ENCODE measurements around the gene HSPA9.

DNA sequence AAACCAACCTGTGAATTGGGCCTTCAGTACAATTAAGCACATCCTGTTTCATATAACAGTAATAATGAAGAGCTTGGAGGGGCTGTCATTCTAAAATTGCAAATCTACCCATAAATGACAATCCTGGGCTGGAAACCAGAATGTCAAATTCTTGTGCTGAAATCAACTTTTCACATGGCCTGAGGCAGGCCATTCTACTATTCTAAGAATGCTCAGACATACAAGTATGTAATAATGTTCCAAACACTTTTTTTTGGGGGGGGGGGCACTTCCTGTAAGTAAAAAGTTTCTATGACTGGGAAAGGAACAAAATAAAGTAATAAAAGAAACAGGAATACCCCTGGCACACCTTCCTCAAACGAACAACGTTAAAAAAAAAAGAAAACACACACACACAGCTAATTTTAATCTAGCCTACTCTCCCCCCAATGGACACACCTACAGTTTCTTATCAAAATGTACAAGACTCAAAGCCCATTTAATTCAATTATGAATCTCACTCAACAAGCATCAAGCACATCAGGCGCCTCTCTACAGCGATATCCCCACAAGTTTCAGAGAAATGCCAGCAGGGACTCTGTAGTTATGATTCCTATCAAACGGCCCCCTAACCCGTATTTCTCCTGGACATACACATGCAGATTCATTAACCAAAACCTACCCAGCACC lies 33.6 kb downstream of the HSPA9 start:
- TF ChIP-seq, protein P1, sequence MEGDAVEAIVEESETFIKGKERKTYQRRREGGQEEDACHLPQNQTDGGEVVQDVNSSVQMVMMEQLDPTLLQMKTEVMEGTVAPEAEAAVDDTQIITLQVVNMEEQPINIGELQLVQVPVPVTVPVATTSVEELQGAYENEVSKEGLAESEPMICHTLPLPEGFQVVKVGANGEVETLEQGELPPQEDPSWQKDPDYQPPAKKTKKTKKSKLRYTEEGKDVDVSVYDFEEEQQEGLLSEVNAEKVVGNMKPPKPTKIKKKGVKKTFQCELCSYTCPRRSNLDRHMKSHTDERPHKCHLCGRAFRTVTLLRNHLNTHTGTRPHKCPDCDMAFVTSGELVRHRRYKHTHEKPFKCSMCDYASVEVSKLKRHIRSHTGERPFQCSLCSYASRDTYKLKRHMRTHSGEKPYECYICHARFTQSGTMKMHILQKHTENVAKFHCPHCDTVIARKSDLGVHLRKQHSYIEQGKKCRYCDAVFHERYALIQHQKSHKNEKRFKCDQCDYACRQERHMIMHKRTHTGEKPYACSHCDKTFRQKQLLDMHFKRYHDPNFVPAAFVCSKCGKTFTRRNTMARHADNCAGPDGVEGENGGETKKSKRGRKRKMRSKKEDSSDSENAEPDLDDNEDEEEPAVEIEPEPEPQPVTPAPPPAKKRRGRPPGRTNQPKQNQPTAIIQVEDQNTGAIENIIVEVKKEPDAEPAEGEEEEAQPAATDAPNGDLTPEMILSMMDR (IDR thresholded peaks at IDR 0.05; ENCODE audit: insufficient read depth, low read length): no peak
- TF ChIP-seq POLR2AphosphoS5 (IDR thresholded peaks at IDR 0.05; ENCODE audit: low read depth) (no peak), SPI1 (IDR thresholded peaks at IDR 0.05; ENCODE audit: borderline replicate concordance, low read depth) (no peak)
- TF ChIP-seq, protein P2, sequence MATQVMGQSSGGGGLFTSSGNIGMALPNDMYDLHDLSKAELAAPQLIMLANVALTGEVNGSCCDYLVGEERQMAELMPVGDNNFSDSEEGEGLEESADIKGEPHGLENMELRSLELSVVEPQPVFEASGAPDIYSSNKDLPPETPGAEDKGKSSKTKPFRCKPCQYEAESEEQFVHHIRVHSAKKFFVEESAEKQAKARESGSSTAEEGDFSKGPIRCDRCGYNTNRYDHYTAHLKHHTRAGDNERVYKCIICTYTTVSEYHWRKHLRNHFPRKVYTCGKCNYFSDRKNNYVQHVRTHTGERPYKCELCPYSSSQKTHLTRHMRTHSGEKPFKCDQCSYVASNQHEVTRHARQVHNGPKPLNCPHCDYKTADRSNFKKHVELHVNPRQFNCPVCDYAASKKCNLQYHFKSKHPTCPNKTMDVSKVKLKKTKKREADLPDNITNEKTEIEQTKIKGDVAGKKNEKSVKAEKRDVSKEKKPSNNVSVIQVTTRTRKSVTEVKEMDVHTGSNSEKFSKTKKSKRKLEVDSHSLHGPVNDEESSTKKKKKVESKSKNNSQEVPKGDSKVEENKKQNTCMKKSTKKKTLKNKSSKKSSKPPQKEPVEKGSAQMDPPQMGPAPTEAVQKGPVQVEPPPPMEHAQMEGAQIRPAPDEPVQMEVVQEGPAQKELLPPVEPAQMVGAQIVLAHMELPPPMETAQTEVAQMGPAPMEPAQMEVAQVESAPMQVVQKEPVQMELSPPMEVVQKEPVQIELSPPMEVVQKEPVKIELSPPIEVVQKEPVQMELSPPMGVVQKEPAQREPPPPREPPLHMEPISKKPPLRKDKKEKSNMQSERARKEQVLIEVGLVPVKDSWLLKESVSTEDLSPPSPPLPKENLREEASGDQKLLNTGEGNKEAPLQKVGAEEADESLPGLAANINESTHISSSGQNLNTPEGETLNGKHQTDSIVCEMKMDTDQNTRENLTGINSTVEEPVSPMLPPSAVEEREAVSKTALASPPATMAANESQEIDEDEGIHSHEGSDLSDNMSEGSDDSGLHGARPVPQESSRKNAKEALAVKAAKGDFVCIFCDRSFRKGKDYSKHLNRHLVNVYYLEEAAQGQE (IDR thresholded peaks at IDR 0.05; ENCODE audit: insufficient replicate concordance, low read depth): no peak

Data from HL-60 (cell line).